K562 (cell line): ENCODE results near the gene RBM22. TPM values are rescaled to one million over a fixed set of nuclear protein-coding genes. Genes with fewer than 3 reads are reported as not detected.

ENCODE experiments used
- ATAC-seq: fragments of 200-7000 bp; cut with Tn5 transposase; 3 replicates; pipeline ENCODE4 v1.9.1; 2020; ENCODE audit warnings: moderate library complexity
- BruUV-seq: library from RNA; stranded (reverse); fragments of 400-500 nt; replicated peaks from 2 replicates; lab custom pipeline; 2021; lab: Mats Ljungman, UMichigan
- CTCF ChIA-PET: fragments of 300-600 bp; formaldehyde crosslinking; extraction: SDS; loops from one replicate; lab custom pipeline; 2021; ENCODE audit warnings: low intra/inter-chr PET ratio; lab: Yijun Ruan, JAX
- POLR2A ChIA-PET: fragments of 300-600, 350-650 bp; sonication (Branson Sonifier 250); formaldehyde crosslinking; extraction: SDS; loops from one replicate; lab custom pipeline; 2021; ENCODE audit warnings: antibody characterized with exemption, inconsistent platforms; lab: Yijun Ruan, JAX
- DNase-seq, 4 experiments: peaks; one replicate each; pipeline versions ENCODE4 v3.0.0 to v3.0.0-alpha.2; 2011 to 2018; ENCODE audit warnings: low spot score in 3 of 4, mixed read lengths in 3 of 4; ENCODE audit errors: extremely low read depth in 1 of 4
- FAIRE-seq: peaks from 2 replicates; lab custom pipeline; 2011; peaks lifted over from hg19 to GRCh38; lab: Jason Lieb, UNC
- H2AFZ ChIP-seq: 2 replicates; pipeline ENCODE4 v1.6.0; 2011; ENCODE audit warnings: low read depth, low read length, control low read depth, inconsistent platforms
- H3K27ac ChIP-seq: fragments of 200-600 bp; 3 replicates; pipeline ENCODE4 v1.8.0; 2011; ENCODE audit warnings: low read depth, mild to moderate bottlenecking, control low read depth, inconsistent platforms, low read length, moderate library complexity, mixed read lengths; ENCODE audit errors: extremely low read depth
- H3K27me3 ChIP-seq, 2 experiments: fragments of 300-600 bp in 1 of 2; 2 replicates in 1 of 2; 3 replicates in 1 of 2; pipeline versions ENCODE4 v1.6.0 to v1.8.0; 2011; ENCODE audit warnings: inconsistent platforms in 2 of 2, low read length in 2 of 2, mild to moderate bottlenecking in 1 of 2, mixed read lengths in 1 of 2, moderate library complexity in 1 of 2; ENCODE audit not compliant: control insufficient read depth in 2 of 2, insufficient read depth in 2 of 2
- H3K36me3 ChIP-seq: fragments of 300-600 bp; 3 replicates; pipeline ENCODE4 v1.8.0; 2011; ENCODE audit warnings: mild to moderate bottlenecking, low read length, inconsistent platforms; ENCODE audit not compliant: control insufficient read depth, insufficient read depth
- H3K4me1 ChIP-seq, 2 experiments: fragments of 200-600 bp in 1 of 2; replicated peaks in 1 of 2; 2 replicates in 1 of 2; 3 replicates in 1 of 2; pipeline versions ENCODE4 v1.5.1 to v1.8.0; 2011; ENCODE audit warnings: inconsistent platforms in 2 of 2, low read length in 2 of 2, mild to moderate bottlenecking in 1 of 2, mixed read lengths in 1 of 2, moderate library complexity in 1 of 2; ENCODE audit not compliant: control insufficient read depth in 2 of 2, insufficient read depth in 2 of 2
- H3K4me2 ChIP-seq: 2 replicates; pipeline ENCODE4 v1.6.1; 2011; ENCODE audit warnings: low read length, control low read depth, inconsistent platforms, mixed read lengths; ENCODE audit not compliant: insufficient read depth
- H3K4me3 ChIP-seq: fragments of 200-600 bp; sonication (generic), shearing (Covaris generic); 2 replicates; pipeline ENCODE4 v1.5.1; 2016; ENCODE audit warnings: control low read depth, inconsistent platforms
- H3K79me2 ChIP-seq: fragments of 200-600 bp; 3 replicates; pipeline ENCODE4 v1.8.0; 2011; ENCODE audit warnings: low read length, inconsistent platforms; ENCODE audit not compliant: control insufficient read depth, insufficient read depth
- H3K9ac ChIP-seq, 2 experiments: 2 replicates each; pipeline versions ENCODE4 v1.6.0 to v1.6.1; 2011; ENCODE audit warnings: low read depth in 2 of 2, low read length in 2 of 2, control low read depth in 1 of 2, inconsistent platforms in 1 of 2, mild to moderate bottlenecking in 1 of 2, mixed read lengths in 1 of 2; ENCODE audit not compliant: insufficient read depth in 1 of 2
- H3K9me1 ChIP-seq: one replicate; pipeline ENCODE4 v1.6.0; 2011; ENCODE audit warnings: inconsistent platforms, mild to moderate bottlenecking, low read length, moderate library complexity; ENCODE audit not compliant: control insufficient read depth, insufficient read depth
- H3K9me3 ChIP-seq: replicated peaks from 2 replicates; pipeline ENCODE4 v1.5.1; 2011; ENCODE audit warnings: low read depth, low read length, inconsistent platforms; ENCODE audit not compliant: control insufficient read depth, insufficient read depth
- H4K20me1 ChIP-seq: replicated peaks from 2 replicates; pipeline ENCODE4 v1.6.1; 2011; ENCODE audit warnings: low read length, inconsistent platforms, mixed read lengths; ENCODE audit not compliant: control insufficient read depth, insufficient read depth
- ETV5 ChIP-seq: sonication (generic); formaldehyde crosslinking; IDR thresholded peaks from 2 replicates; pipeline ENCODE4 v1.4.0; 2020; ENCODE audit warnings: low read depth, mild to moderate bottlenecking, missing genetic modification reagents
- ZFPM2 ChIP-seq: fragments of 250-450 bp; sonication (Bioruptor Pico); IDR thresholded peaks from 2 replicates; pipeline ENCODE4 v1.5.1; 2022; ENCODE audit warnings: mild to moderate bottlenecking
- ZNF212 ChIP-seq: fragments of 450-650 bp; formaldehyde crosslinking; IDR thresholded peaks from 2 replicates; pipeline ENCODE4 v1.4.0; 2020; ENCODE audit warnings: mild to moderate bottlenecking
- WGBS: fragments of 100-300 bp; shearing (Covaris generic); methylation state at CpG from one replicate; pipeline ENCODE4 v1.1.6; 2016; ENCODE audit warnings: low coverage, mixed read lengths; ENCODE audit not compliant: insufficient coverage; ENCODE audit errors: missing lambda C conversion rate; 5-methylcytosine and 5-hydroxymethylcytosine counted together
- in situ Hi-C: fragments of 300-500 bp; cut with MboI; formaldehyde crosslinking; loops from 4 replicates; pipeline ENCODE4 v1.15.0; 2018; ENCODE audit warnings: inconsistent platforms, mixed read lengths
- intact Hi-C: fragments of 100-400 bp; cut with micrococcal nuclease; formaldehyde crosslinking; loops from 2 replicates; pipeline ENCODE4 v1.14.2; 2022
- polyA plus RNA-seq, 8 experiments: library from polyadenylated mRNA; depleted of rRNA in 4 of 8; stranded (reverse) in 5 of 8; unstranded in 3 of 8; fragments of >200 nt; fragmentation: Nextera tagmentation in 2 of 8; fragmentation: Illumina TruSeq in 1 of 8; extraction: Ambion mirVana in 2 of 8; extraction: Trizol in 1 of 8; gene quantifications; 2 replicates each; pipeline versions ENCODE4 v1.2.1 to v1.2.3, GENCODE V29; 2011 to 2014; ENCODE audit warnings: inconsistent platforms in 1 of 8, missing spikeins in 1 of 8
- total RNA-seq, 7 experiments: library from RNA; depleted of rRNA in 6 of 7; stranded (reverse); fragments of >200 nt in 6 of 7; fragmentation: Illumina TruSeq in 2 of 7; extraction: Trizol in 2 of 7; gene quantifications; 2 replicates each; pipeline versions ENCODE4 v1.2.1 to v1.2.3, GENCODE V29; 2011 to 2021; ENCODE audit warnings: low replicate concordance in 1 of 7
- TF ChIP-seq, protein P1 (sequence below), 2 experiments: fragments of 450-650 bp in 1 of 2; sonication (generic) in 1 of 2; formaldehyde crosslinking in 1 of 2; IDR thresholded peaks; 2 replicates each; pipeline versions ENCODE4 v1.7.1 to v1.9.0; 2016 to 2022; ENCODE audit warnings: inconsistent platforms in 1 of 2, mild to moderate bottlenecking in 1 of 2, missing genetic modification reagents in 1 of 2
- TF ChIP-seq, protein P2 (sequence below): fragments of 450-650 bp; formaldehyde crosslinking; conservative IDR thresholded peaks from 2 replicates; pipeline ENCODE4 v1.4.0; 2022; ENCODE audit warnings: mild to moderate bottlenecking, missing genetic modification characterization
- TF ChIP-seq, protein P3 (sequence below), 3 experiments: fragments of 200-800 bp in 1 of 3; fragments of 250-450 bp in 1 of 3; fragments of 450-650 bp in 1 of 3; sonication (Bioruptor Pico) in 1 of 3; sonication (Bioruptor generic) in 1 of 3; formaldehyde crosslinking in 1 of 3; IDR thresholded peaks; 2 replicates each; pipeline versions ENCODE4 v1.6.1 to v1.8.0; 2016 to 2022; ENCODE audit warnings: mild to moderate bottlenecking in 2 of 3, missing genetic modification characterization in 2 of 3, missing compliant biosample characterization in 1 of 3, moderate library complexity in 1 of 3

RBM22 gene
- total and polyA plus RNA-seq, 9 of the 15 experiments (the other 6 are each of a cell fraction or from before 2014, with no cell fraction given): 31.3 to 82.2 (median 44.8) TPM

DNA sequence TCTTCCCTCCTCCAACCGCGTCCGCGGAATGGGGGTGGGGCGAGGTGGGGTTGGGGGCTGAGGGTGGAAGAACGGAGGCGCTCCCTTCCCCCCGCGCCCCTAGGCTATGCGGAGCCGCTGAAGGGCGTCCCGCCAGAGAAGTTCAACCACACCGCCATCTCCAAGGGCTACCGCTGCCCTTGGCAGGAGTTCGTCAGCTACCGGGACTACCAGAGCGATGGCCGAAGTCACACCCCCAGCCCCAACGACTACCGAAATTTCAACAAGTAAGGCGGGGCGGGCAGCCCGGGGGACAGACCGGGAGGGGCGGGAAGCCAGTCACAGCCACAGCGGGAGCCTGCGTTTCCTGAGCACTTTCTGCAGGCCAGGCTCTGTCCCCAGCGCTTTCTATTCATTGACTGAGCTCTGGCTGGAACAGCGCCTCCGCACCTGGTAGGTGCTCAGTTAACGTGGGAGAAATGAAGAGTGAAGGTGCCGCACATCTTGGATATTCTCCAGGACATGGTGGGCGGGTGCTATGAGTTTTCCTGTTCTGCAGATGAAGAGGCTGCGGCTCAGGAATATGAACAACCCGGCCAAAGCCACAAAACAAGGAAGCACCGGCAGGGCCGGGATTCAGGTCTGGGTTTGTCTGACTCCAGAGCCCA lies 28.5 kb downstream of the RBM22 start:
- H3K79me2 ChIP-seq: no peaks in the 10 kb centered on the region
- in situ Hi-C loops: no loop called here
- POLR2A ChIA-PET: no interaction called here
- no TSS peak for BruUV-seq
- H3K4me1 ChIP-seq: peaks cover 0 to 13% of the 10 kb centered on the region in 2 experiments; a peak in 2 of 5 replicates
- DNase-seq (peak in 1 of 4 experiments; percentile 7), ATAC-seq (peak; percentile 37; the same call in 2 of the 3 replicates), FAIRE-seq (no peak)
- H3K4me2 ChIP-seq: no peak overlapping the region
- 0 out of 4 replicates have a peak overlapping the region, but pooled peaks of 1 of the 2 experiments have one; percentile 48 for H3K9ac ChIP-seq
- H3K36me3 ChIP-seq: no peaks in the 10 kb centered on the region
- H3K27ac ChIP-seq: no peak overlapping the region
- 31% methylated on average over 21 of the region's 38 CpGs for WGBS
- no peaks in the 10 kb centered on the region for H3K9me3 ChIP-seq
- peaks cover 23 to 25% of the 10 kb centered on the region in 2 experiments for H3K27me3 ChIP-seq
- CTCF ChIA-PET: no interaction called here
- intact Hi-C loops: no loop called here
- no peak overlapping the region for H2AFZ ChIP-seq
- H3K4me3 ChIP-seq: no peak overlapping the region
- H3K9me1 ChIP-seq: no peaks in the 10 kb centered on the region
- H4K20me1 ChIP-seq: no peaks in the 10 kb centered on the region
- TF ChIP-seq, protein P1, sequence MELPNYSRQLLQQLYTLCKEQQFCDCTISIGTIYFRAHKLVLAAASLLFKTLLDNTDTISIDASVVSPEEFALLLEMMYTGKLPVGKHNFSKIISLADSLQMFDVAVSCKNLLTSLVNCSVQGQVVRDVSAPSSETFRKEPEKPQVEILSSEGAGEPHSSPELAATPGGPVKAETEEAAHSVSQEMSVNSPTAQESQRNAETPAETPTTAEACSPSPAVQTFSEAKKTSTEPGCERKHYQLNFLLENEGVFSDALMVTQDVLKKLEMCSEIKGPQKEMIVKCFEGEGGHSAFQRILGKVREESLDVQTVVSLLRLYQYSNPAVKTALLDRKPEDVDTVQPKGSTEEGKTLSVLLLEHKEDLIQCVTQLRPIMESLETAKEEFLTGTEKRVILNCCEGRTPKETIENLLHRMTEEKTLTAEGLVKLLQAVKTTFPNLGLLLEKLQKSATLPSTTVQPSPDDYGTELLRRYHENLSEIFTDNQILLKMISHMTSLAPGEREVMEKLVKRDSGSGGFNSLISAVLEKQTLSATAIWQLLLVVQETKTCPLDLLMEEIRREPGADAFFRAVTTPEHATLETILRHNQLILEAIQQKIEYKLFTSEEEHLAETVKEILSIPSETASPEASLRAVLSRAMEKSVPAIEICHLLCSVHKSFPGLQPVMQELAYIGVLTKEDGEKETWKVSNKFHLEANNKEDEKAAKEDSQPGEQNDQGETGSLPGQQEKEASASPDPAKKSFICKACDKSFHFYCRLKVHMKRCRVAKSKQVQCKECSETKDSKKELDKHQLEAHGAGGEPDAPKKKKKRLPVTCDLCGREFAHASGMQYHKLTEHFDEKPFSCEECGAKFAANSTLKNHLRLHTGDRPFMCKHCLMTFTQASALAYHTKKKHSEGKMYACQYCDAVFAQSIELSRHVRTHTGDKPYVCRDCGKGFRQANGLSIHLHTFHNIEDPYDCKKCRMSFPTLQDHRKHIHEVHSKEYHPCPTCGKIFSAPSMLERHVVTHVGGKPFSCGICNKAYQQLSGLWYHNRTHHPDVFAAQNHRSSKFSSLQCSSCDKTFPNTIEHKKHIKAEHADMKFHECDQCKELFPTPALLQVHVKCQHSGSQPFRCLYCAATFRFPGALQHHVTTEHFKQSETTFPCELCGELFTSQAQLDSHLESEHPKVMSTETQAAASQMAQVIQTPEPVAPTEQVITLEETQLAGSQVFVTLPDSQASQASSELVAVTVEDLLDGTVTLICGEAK (IDR thresholded peaks at IDR 0.05): no peak
- TF ChIP-seq, protein P1 (CRISPR knock-in tag; IDR thresholded peaks at IDR 0.05): no peak
- TF ChIP-seq, protein P2, sequence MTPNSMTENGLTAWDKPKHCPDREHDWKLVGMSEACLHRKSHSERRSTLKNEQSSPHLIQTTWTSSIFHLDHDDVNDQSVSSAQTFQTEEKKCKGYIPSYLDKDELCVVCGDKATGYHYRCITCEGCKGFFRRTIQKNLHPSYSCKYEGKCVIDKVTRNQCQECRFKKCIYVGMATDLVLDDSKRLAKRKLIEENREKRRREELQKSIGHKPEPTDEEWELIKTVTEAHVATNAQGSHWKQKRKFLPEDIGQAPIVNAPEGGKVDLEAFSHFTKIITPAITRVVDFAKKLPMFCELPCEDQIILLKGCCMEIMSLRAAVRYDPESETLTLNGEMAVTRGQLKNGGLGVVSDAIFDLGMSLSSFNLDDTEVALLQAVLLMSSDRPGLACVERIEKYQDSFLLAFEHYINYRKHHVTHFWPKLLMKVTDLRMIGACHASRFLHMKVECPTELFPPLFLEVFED: no peak
- TF ChIP-seq ZNF212 (CRISPR knock-in tag) (no peak), ZFPM2 (CRISPR knock-in tag) (no peak), ETV5 (CRISPR knock-in tag) (no peak)
- TF ChIP-seq, protein P3, sequence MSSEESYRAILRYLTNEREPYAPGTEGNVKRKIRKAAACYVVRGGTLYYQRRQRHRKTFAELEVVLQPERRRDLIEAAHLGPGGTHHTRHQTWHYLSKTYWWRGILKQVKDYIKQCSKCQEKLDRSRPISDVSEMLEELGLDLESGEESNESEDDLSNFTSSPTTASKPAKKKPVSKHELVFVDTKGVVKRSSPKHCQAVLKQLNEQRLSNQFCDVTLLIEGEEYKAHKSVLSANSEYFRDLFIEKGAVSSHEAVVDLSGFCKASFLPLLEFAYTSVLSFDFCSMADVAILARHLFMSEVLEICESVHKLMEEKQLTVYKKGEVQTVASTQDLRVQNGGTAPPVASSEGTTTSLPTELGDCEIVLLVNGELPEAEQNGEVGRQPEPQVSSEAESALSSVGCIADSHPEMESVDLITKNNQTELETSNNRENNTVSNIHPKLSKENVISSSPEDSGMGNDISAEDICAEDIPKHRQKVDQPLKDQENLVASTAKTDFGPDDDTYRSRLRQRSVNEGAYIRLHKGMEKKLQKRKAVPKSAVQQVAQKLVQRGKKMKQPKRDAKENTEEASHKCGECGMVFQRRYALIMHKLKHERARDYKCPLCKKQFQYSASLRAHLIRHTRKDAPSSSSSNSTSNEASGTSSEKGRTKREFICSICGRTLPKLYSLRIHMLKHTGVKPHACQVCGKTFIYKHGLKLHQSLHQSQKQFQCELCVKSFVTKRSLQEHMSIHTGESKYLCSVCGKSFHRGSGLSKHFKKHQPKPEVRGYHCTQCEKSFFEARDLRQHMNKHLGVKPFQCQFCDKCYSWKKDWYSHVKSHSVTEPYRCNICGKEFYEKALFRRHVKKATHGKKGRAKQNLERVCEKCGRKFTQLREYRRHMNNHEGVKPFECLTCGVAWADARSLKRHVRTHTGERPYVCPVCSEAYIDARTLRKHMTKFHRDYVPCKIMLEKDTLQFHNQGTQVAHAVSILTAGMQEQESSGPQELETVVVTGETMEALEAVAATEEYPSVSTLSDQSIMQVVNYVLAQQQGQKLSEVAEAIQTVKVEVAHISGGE (CRISPR knock-in tag; IDR thresholded peaks at IDR 0.05): no peak
